HepG2 (cell line): ENCODE results near the gene NLE1. TPM values are rescaled to one million over a fixed set of nuclear protein-coding genes. Genes with fewer than 3 reads are reported as not detected.
A peak's percentile ranks its signal among the peaks of the same experiment; 100 is the strongest.

Source experiments
- ATF1 ChIP-seq: IDR thresholded peaks from 2 replicates; pipeline ENCODE4 v1.6.1; 2016; ENCODE audit warnings: mild to moderate bottlenecking, control low read depth
- ETV6 ChIP-seq: sonication (generic); formaldehyde crosslinking; conservative IDR thresholded peaks from 2 replicates; pipeline ENCODE4 v1.4.0; 2020; ENCODE audit warnings: missing genetic modification reagents
- FOXK2 ChIP-seq: fragments of 450-650 bp; IDR thresholded peaks from 2 replicates; pipeline ENCODE4 v1.6.1; 2016
- HNRNPK ChIP-seq: fragments of 200-400 bp; formaldehyde crosslinking; IDR thresholded peaks from 2 replicates; pipeline ENCODE4 v1.6.1; 2018; ENCODE audit warnings: low read length, low read depth, moderate library complexity, mild to moderate bottlenecking; ENCODE audit not compliant: poor library complexity, severe bottlenecking
- JUND ChIP-seq: sonication (generic); formaldehyde crosslinking; IDR thresholded peaks from 2 replicates; pipeline ENCODE4 v1.8.0; 2022; ENCODE audit warnings: mild to moderate bottlenecking, missing genetic modification reagents
- NONO ChIP-seq, 2 experiments: fragments of 450-650 bp in 1 of 2; sonication (generic) in 1 of 2; formaldehyde crosslinking in 1 of 2; IDR thresholded peaks in 1 of 2; conservative IDR thresholded peaks in 1 of 2; 2 replicates each; pipeline versions ENCODE4 v1.6.1 to v1.8.0; 2017 to 2022; ENCODE audit warnings: mild to moderate bottlenecking in 1 of 2, missing genetic modification reagents in 1 of 2, moderate library complexity in 1 of 2
- RFXAP ChIP-seq: sonication (generic); formaldehyde crosslinking; IDR thresholded peaks from 2 replicates; pipeline ENCODE4 v1.4.0; 2020; ENCODE audit warnings: missing genetic modification reagents, borderline replicate concordance
- SALL1 ChIP-seq: sonication (generic); formaldehyde crosslinking; IDR thresholded peaks from 2 replicates; pipeline ENCODE4 v1.8.0; 2022; ENCODE audit warnings: mild to moderate bottlenecking, missing genetic modification reagents
- TAF1 ChIP-seq: sonication (generic); formaldehyde crosslinking; IDR thresholded peaks from 2 replicates; pipeline ENCODE4 v1.4.0; 2020; ENCODE audit warnings: missing genetic modification reagents
- TCF12 ChIP-seq, 2 experiments: fragments of 450-650 bp in 1 of 2; sonication (generic) in 1 of 2; formaldehyde crosslinking in 1 of 2; IDR thresholded peaks; 2 replicates each; pipeline versions ENCODE4 v1.6.1 to v1.8.0; 2017 to 2022; ENCODE audit warnings: antibody characterized with exemption in 1 of 2, mild to moderate bottlenecking in 1 of 2, missing genetic modification reagents in 1 of 2, moderate library complexity in 1 of 2
- TCF7 ChIP-seq: sonication (generic); IDR thresholded peaks from 2 replicates; pipeline ENCODE4 v1.6.1; 2016; ENCODE audit warnings: antibody characterized with exemption, low read depth
- THYN1 ChIP-seq: sonication (generic); formaldehyde crosslinking; IDR thresholded peaks from 2 replicates; pipeline ENCODE4 v1.8.1; 2023; ENCODE audit warnings: low read depth, mild to moderate bottlenecking, moderate library complexity, missing genetic modification reagents, borderline replicate concordance
- YEATS2 ChIP-seq: sonication (generic); formaldehyde crosslinking; IDR thresholded peaks from 2 replicates; pipeline ENCODE4 v1.4.0; 2020; ENCODE audit warnings: missing genetic modification reagents, borderline replicate concordance
- ZNF12 ChIP-seq: sonication (generic); formaldehyde crosslinking; IDR thresholded peaks from 2 replicates; pipeline ENCODE4 v1.5.0; 2020; ENCODE audit warnings: missing genetic modification reagents
- ZNF235 ChIP-seq: sonication (generic); formaldehyde crosslinking; IDR thresholded peaks from 2 replicates; pipeline ENCODE4 v1.8.1; 2023; ENCODE audit warnings: mild to moderate bottlenecking, missing genetic modification reagents, borderline replicate concordance
- ZNF564 ChIP-seq: sonication (generic); formaldehyde crosslinking; IDR thresholded peaks from 2 replicates; pipeline ENCODE4 v1.8.1; 2023; ENCODE audit warnings: mild to moderate bottlenecking, missing genetic modification reagents
- polyA plus RNA-seq, 8 experiments: library from polyadenylated mRNA; depleted of rRNA in 3 of 8; stranded (reverse) in 7 of 8; unstranded in 1 of 8; fragments of >200 nt; fragmentation: Illumina TruSeq in 4 of 8; extraction: Trizol in 4 of 8; gene quantifications; 2 replicates each; pipeline versions ENCODE4 v1.2.1 to v1.2.3, GENCODE V29; 2011 to 2016; ENCODE audit warnings: low read depth in 4 of 8, missing spikeins in 1 of 8, mixed read lengths in 1 of 8; ENCODE audit not compliant: insufficient read depth in 1 of 8
- total RNA-seq, 5 experiments: library from RNA; depleted of rRNA; stranded (reverse); fragments of >200 nt; fragmentation: Illumina TruSeq; extraction: Trizol; gene quantifications; 2 replicates each; pipeline ENCODE4 v1.2.3, GENCODE V29; 2016; ENCODE audit warnings: low read depth in 1 of 5
- TF ChIP-seq, protein P1 (sequence below): sonication (generic); formaldehyde crosslinking; IDR thresholded peaks from 2 replicates; pipeline ENCODE4 v1.4.0; 2020; ENCODE audit warnings: missing genetic modification reagents, mild to moderate bottlenecking, borderline replicate concordance

Gene NLE1
- total and polyA plus RNA-seq, 2 of the 13 experiments (the other 11 are each of a cell fraction or from before 2014, with no cell fraction given): 20.3 to 34.5 TPM

DNA sequence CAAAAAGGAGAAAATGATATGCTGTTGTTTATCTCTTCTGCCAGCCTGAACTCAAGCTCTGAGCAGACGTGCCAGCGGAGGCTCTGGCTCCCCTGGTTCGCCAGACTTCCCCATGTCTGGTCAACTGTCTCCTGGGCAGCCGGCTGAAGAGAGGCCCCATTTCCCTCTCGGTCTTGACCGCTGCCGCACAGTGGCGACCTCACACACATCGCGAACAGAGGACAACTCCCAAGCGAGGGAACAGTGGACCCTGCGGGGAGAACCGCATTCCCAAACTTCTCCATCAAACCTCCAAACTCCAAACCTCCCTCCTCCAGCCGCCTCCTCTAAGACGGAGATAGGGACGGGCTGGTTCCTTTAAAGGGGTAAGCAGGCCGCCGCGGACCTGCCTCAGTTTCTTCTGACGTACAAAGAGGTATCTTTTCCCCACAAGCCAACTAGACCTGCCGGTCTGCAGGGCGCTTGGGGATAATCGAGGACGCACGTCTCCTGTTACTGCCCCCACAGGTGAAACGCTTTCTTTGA is 53.7 kb downstream of the NLE1 start (continued):
- no peak for TF ChIP-seq YEATS2 (CRISPR knock-in tag)
- TF ChIP-seq ZNF235 (CRISPR knock-in tag): no peak
- no peak for TF ChIP-seq FOXK2
- TF ChIP-seq ETV6 (CRISPR knock-in tag): no peak
- TF ChIP-seq ZNF12: no peak
- no peak for TF ChIP-seq ATF1
- TF ChIP-seq, protein P1, sequence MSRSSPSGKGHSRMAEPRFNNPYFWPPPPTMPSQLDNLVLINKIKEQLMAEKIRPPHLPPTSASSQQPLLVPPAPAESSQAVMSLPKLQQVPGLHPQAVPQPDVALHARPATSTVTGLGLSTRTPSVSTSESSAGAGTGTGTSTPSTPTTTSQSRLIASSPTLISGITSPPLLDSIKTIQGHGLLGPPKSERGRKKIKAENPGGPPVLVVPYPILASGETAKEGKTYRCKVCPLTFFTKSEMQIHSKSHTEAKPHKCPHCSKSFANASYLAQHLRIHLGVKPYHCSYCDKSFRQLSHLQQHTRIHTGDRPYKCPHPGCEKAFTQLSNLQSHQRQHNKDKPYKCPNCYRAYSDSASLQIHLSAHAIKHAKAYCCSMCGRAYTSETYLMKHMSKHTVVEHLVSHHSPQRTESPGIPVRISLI (CRISPR knock-in tag): no peak
- TF ChIP-seq THYN1: no peak
- TF ChIP-seq TAF1 (CRISPR knock-in tag): peak; percentile 16; the same call in 1 of the 2 replicates
- TF ChIP-seq HNRNPK: no peak
- TF ChIP-seq NONO (IDR thresholded peaks at IDR 0.05): no peak
- no peak for TF ChIP-seq NONO (CRISPR knock-in tag; conservative IDR thresholded peaks at IDR 0.05)
- no peak; the same call in 1 of the 2 replicates for TF ChIP-seq TCF7
- no peak; the same call in 1 of the 2 replicates for TF ChIP-seq RFXAP (CRISPR knock-in tag)
- no peak for TF ChIP-seq JUND (CRISPR knock-in tag)
- no peak for TF ChIP-seq ZNF564 (CRISPR knock-in tag)
- no peak for TF ChIP-seq TCF12 (IDR thresholded peaks at IDR 0.05)
- 0 out of 2 replicates have a peak, but pooled peaks have one; percentile 13 for TF ChIP-seq TCF12 (CRISPR knock-in tag; IDR thresholded peaks at IDR 0.05)
- no peak for TF ChIP-seq SALL1 (CRISPR knock-in tag)
